A549 (cell line): Measurements from ENCODE around the gene ACOXL. TPM values are rescaled to one million over a fixed set of nuclear protein-coding genes. Genes with fewer than 3 reads are reported as not detected.
A peak's percentile ranks its signal among the peaks of the same experiment; 100 is the strongest.

Source experiments
- ATAC-seq, 2 experiments: fragments of 200-7000 bp in 1 of 2; fragments of >200 bp in 1 of 2; cut with Nextera tagmentation in 1 of 2; cut with Tn5 transposase in 1 of 2; 3 replicates each; pipeline versions ENCODE4 v1.8.0 to v1.9.1; 2018 to 2020; ENCODE audit warnings: mild to moderate bottlenecking in 1 of 2, moderate library complexity in 1 of 2
- CTCF ChIA-PET: fragments of 300-600 bp; sonication (Branson Sonifier 250); formaldehyde crosslinking; extraction: SDS; loops from one replicate; lab custom pipeline; 2021; ENCODE audit warnings: antibody characterized with exemption, inconsistent platforms; lab: Yijun Ruan, JAX
- POLR2A ChIA-PET: fragments of 350-600 bp; formaldehyde crosslinking; extraction: SDS; loops from one replicate; lab custom pipeline; 2021; ENCODE audit warnings: antibody characterized with exemption, inconsistent platforms; lab: Yijun Ruan, JAX
- DNase-seq, 2 experiments: peaks; one replicate each; pipeline versions ENCODE4 v3.0.0 to v3.0.0-alpha.2; 2011 to 2016; ENCODE audit warnings: low read depth in 1 of 2, low spot score in 1 of 2
- FAIRE-seq: peaks from 2 replicates; lab custom pipeline; 2011; peaks lifted over from hg19 to GRCh38; lab: Jason Lieb, UNC
- H3K27ac ChIP-seq, 2 experiments: fragments of >200 bp; sonication (Bioruptor Twin); formaldehyde crosslinking; 3 replicates each; pipeline ENCODE4 v1.5.1; 2016 to 2017
- H3K4me1 ChIP-seq: fragments of >200 bp; sonication (Bioruptor Twin); formaldehyde crosslinking; 3 replicates; pipeline ENCODE4 v1.6.1; 2016
- H3K4me2 ChIP-seq: fragments of >200 bp; sonication (Bioruptor Twin); formaldehyde crosslinking; 3 replicates; pipeline ENCODE4 v1.6.1; 2016
- H3K4me3 ChIP-seq: fragments of >200 bp; sonication (Bioruptor Twin); formaldehyde crosslinking; 3 replicates; pipeline ENCODE4 v1.5.1; 2016
- H3K9me3 ChIP-seq: fragments of >200 bp; sonication (Bioruptor Twin); formaldehyde crosslinking; 3 replicates; pipeline ENCODE4 v1.6.1; 2016
- ATOH8 ChIP-seq: fragments of 250-450 bp; sonication (Bioruptor Pico); IDR thresholded peaks from 2 replicates; pipeline ENCODE4 v1.5.0; 2020; ENCODE audit warnings: low read depth, mild to moderate bottlenecking, moderate library complexity
- BHLHE40 ChIP-seq: IDR thresholded peaks from 2 replicates; pipeline ENCODE4 v1.6.1; 2012; ENCODE audit warnings: low read depth, low read length, inconsistent platforms
- CBX8 ChIP-seq: fragments of 200-600 bp; sonication (generic); IDR thresholded peaks from 2 replicates; pipeline ENCODE4 v1.6.1; 2016
- CTCF ChIP-seq: fragments of >200 bp; sonication (Bioruptor Twin); formaldehyde crosslinking; IDR thresholded peaks from 3 replicates; pipeline ENCODE4 v1.5.1; 2016
- E2F6 ChIP-seq: IDR thresholded peaks from 2 replicates; pipeline ENCODE4 v1.6.1; 2012; ENCODE audit warnings: low read depth, borderline replicate concordance
- EHMT2 ChIP-seq: fragments of 200-600 bp; sonication (generic); IDR thresholded peaks from 2 replicates; pipeline ENCODE4 v1.6.1; 2016; ENCODE audit warnings: antibody characterized with exemption, low read depth, mild to moderate bottlenecking, moderate library complexity
- FOSB ChIP-seq: fragments of 250-450 bp; sonication (Bioruptor Pico); IDR thresholded peaks from 2 replicates; pipeline ENCODE4 v1.5.0; 2020; ENCODE audit warnings: mild to moderate bottlenecking, moderate library complexity
- GATA3 ChIP-seq: IDR thresholded peaks from 2 replicates; pipeline ENCODE4 v1.6.1; 2012; ENCODE audit warnings: borderline replicate concordance
- HDAC2 ChIP-seq: fragments of 200-600 bp; sonication (generic); IDR thresholded peaks from 2 replicates; pipeline ENCODE4 v1.6.1; 2016
- HES2 ChIP-seq: fragments of >200 bp; sonication (Bioruptor Twin); formaldehyde crosslinking; IDR thresholded peaks from 2 replicates; pipeline ENCODE4 v1.6.1; 2016
- RAD21 ChIP-seq, 2 experiments: fragments of >200 bp in 1 of 2; sonication (Bioruptor Twin) in 1 of 2; formaldehyde crosslinking in 1 of 2; IDR thresholded peaks in 1 of 2; conservative IDR thresholded peaks in 1 of 2; 2 replicates in 1 of 2; 3 replicates in 1 of 2; pipeline ENCODE4 v1.6.1; 2012 to 2018; ENCODE audit warnings: inconsistent platforms in 1 of 2
- RARB ChIP-seq: fragments of 250-450 bp; sonication (Bioruptor Pico); IDR thresholded peaks from 2 replicates; pipeline ENCODE4 v1.8.0; 2021; ENCODE audit warnings: mild to moderate bottlenecking, moderate library complexity
- RCOR1 ChIP-seq: fragments of 150-350 bp; IDR thresholded peaks from 2 replicates; pipeline ENCODE4 v1.6.1; 2014; ENCODE audit warnings: antibody characterized with exemption, low read length, low read depth
- RNF2 ChIP-seq: fragments of 200-600 bp; sonication (generic); IDR thresholded peaks from 2 replicates; pipeline ENCODE4 v1.6.1; 2016; ENCODE audit warnings: low read depth, mild to moderate bottlenecking, antibody characterized with exemption, moderate library complexity, borderline replicate concordance
- TFCP2L1 ChIP-seq: fragments of 250-450 bp; sonication (Bioruptor Pico); IDR thresholded peaks from 2 replicates; pipeline ENCODE4 v1.5.0; 2021; ENCODE audit warnings: mild to moderate bottlenecking
- USF2 ChIP-seq: fragments of 450-650 bp; IDR thresholded peaks from 2 replicates; pipeline ENCODE4 v1.6.1; 2014; ENCODE audit warnings: antibody characterized with exemption
- ZSCAN20 ChIP-seq: fragments of 250-450 bp; sonication (Bioruptor Pico); IDR thresholded peaks from 2 replicates; pipeline ENCODE4 v1.8.0; 2022; ENCODE audit warnings: mild to moderate bottlenecking, moderate library complexity
- WGBS: methylation state at CpG from one replicate; pipeline ENCODE4 v1.1.6; 2017; ENCODE audit errors: missing lambda C conversion rate; 5-methylcytosine and 5-hydroxymethylcytosine counted together
- polyA plus RNA-seq, 4 experiments: library from polyadenylated mRNA; depleted of rRNA in 3 of 4; stranded (reverse); fragments of >200 nt; fragmentation: RNase III in 1 of 4; extraction: RNeasy Plus Mini Kit Qiagen cat#74134 plus additional on column Dnase treatment in 1 of 4; gene quantifications; 2 replicates in 3 of 4; 3 replicates in 1 of 4; pipeline ENCODE4 v1.2.3, GENCODE V29; 2011 to 2017

Gene ACOXL
- polyA plus RNA-seq, 2 of the 4 experiments (the other 2 are of a cell fraction), result not detected

GRCh38 chr2:110828330-110828729, 96.0 kb downstream of the ACOXL start (continued):
- no peak for TF ChIP-seq EHMT2
- TF ChIP-seq FOSB (CRISPR knock-in tag), result no peak
- no peak for TF ChIP-seq BHLHE40
- TF ChIP-seq ATOH8 (CRISPR knock-in tag), result no peak
- no peak for TF ChIP-seq RCOR1
- no peak for TF ChIP-seq CTCF
- TF ChIP-seq ZSCAN20, result no peak
- TF ChIP-seq, all 56 proteins: peak for 0

GRCh38 chr2:110829413-110830146, 97.2 kb downstream of the ACOXL start:
- 23% methylated on average over 6 of the region's 6 CpGs for WGBS
- no peak for TF ChIP-seq HES2
- TF ChIP-seq EHMT2, result no peak
- no peak for TF ChIP-seq FOSB (CRISPR knock-in tag)
- no peak for TF ChIP-seq HDAC2
- TF ChIP-seq RAD21 (conservative IDR thresholded peaks at IDR 0.05 in 1 of 2, IDR thresholded peaks at IDR 0.05 in 1 of 2), result no peak
- TF ChIP-seq TFCP2L1, result no peak
- TF ChIP-seq USF2, result no peak
- TF ChIP-seq, all 56 proteins: peak for 0

GRCh38 chr2:110832740-110833139, 100.4 kb downstream of the ACOXL start:
- Histone ChIP-seq H3K4me3 (no peak overlapping the region), H3K4me1 (no peaks in the 10 kb centered on the region), H3K9me3 (no peaks in the 10 kb centered on the region), H3K27ac (no peak overlapping the region)
- FAIRE-seq, result no peak
- CTCF ChIA-PET, result interaction anchor here (3.3 kb wide), 1 partner anchor 20 kb away, joined by 12 read pairs; no protein-coding TSS in a partner anchor
- no peak for ATAC-seq
- TF ChIP-seq RARB (CRISPR knock-in tag), result no peak
- no peak for TF ChIP-seq GATA3
- TF ChIP-seq CTCF, result peak; percentile 10; the same call in 1 of the 3 replicates
- no peak for TF ChIP-seq CBX8
- no peak for TF ChIP-seq RCOR1
- no peak for TF ChIP-seq HES2
- no peak for TF ChIP-seq E2F6
- no peak for TF ChIP-seq RNF2
- TF ChIP-seq, all 56 proteins: peak for 1
- H3K4me2 ChIP-seq, result no peak overlapping the region
- POLR2A ChIA-PET, result interaction anchor here (1.4 kb wide), 1 partner anchor 19 kb away, joined by 4 read pairs; no protein-coding TSS in a partner anchor
- 9% methylated on average over 1 of the region's 1 CpG for WGBS
- DNase-seq, result no peak

More at GRCh38 chr2:110829413-110830146, 97.2 kb downstream of the ACOXL start:
- ChIA-PET CTCF (interaction anchor here (0.8 to 3.3 kb wide), 2 partner anchors 17 to 18 kb away, joined by 4 to 12 read pairs; no protein-coding TSS in a partner anchor), POLR2A (no interaction called here)
- ATAC-seq (no peak), FAIRE-seq (no peak), DNase-seq (no peak)
- no peak overlapping the region for H3K4me2 ChIP-seq
- H3K4me3 ChIP-seq, result no peak overlapping the region
- no peak overlapping the region for H3K27ac ChIP-seq
- H3K9me3 ChIP-seq, result peaks cover 3% of the 10 kb centered on the region
- H3K4me1 ChIP-seq, result no peaks in the 10 kb centered on the region
